Hepatic stellate cell (primary cell): ENCODE results near the gene ANKDD1B.

Experiments
- DNase-seq: peaks from one replicate; pipeline ENCODE4 v3.0.0; 2011; ENCODE audit warnings: low spot score

ANKDD1B gene

GRCh38 chr5:75707911-75708509, 96.8 kb downstream of the ANKDD1B start:
- DNase-seq = no peak

- no peak for DNase-seq
These were observed 99.4 kb downstream of the ANKDD1B start for GRCh38 chr5:75710637-75711036.

- DNase-seq = no peak
These were observed 99.9 kb downstream of the ANKDD1B start for GRCh38 chr5:75711151-75711550.

- DNase-seq = no peak
These were observed 100.8 kb downstream of the ANKDD1B start for GRCh38 chr5:75712091-75712490.

DNA sequence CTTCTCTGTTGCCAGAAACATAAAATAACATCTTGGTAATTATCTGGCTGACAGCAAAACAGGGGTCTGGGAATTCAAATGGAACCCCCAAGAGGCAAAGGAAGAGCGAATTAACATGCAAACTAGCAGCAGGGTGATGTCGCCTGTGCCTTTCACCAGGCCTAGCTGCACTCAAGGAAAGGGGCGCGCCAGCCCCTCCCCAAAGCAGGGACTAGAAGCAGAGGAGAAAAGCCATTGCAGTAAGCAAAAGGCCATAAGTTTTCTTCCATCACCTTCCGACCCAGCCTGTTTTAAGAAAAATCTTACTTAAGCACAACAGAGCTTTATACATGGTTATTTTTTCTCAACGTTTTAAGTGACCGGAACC, 105.4 kb downstream of the ANKDD1B start:
- DNase-seq = no peak

GRCh38 chr5:75717082-75717922, 106.0 kb downstream of the ANKDD1B start, which contains the start of gene POC5:
POC5 (minus strand) TSS chr5:75717437; CDS start chr5:75712937, 4,500 bp downstream.
- DNase-seq = peak; percentile 94

DNA sequence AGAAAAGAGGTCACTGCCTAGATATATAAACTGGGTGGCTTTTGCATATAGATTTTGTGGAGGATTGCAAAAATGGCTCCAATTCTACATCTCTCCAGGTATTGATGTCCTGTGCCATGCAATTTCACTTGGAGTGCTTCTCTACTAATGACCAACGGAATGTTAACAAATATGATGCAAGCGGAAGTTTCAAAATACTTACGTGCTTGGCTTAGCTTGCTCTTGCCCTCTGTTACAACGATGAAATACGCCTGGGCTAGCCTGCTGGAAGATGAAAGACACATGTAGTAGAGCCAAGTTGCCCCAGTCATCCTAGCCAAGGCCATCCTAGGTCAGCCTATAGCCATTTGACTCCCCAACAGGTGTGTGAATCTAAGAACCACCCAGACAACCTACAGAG, 109.6 kb downstream of the ANKDD1B start:
- DNase-seq = no peak
